LNCaP clone FGC (cell line): ENCODE data around the gene VILL.

ENCODE experiments used
- DNase-seq: peaks from one replicate; pipeline ENCODE4 v3.0.0-alpha.2; 2011; ENCODE audit warnings: low read depth
- H3K4me3 ChIP-seq: 2 replicates; pipeline ENCODE4 v1.5.1; 2011; ENCODE audit warnings: mild to moderate bottlenecking, low read depth, low read length, control low read depth
- CTCF ChIP-seq: IDR thresholded peaks from 2 replicates; pipeline ENCODE4 v1.5.1; 2012; ENCODE audit warnings: mild to moderate bottlenecking; ENCODE audit not compliant: control insufficient read depth, insufficient read depth; ENCODE audit errors: extremely low read depth

Gene VILL

GRCh38 chr3:37974121-37975083, 16.2 kb upstream of the VILL start:
- H3K4me3 ChIP-seq: no peak overlapping the region
- peak; percentile 76 for TF ChIP-seq CTCF
- DNase-seq: no peak

GRCh38 chr3:37979541-37980461, 10.8 kb upstream of the VILL start:
- TF ChIP-seq CTCF: no peak
- DNase-seq: no peak
- no peak overlapping the region for H3K4me3 ChIP-seq

GRCh38 chr3:37980462-37981347, 9.9 kb upstream of the VILL start:
- no peak for DNase-seq
- TF ChIP-seq CTCF: no peak
- no peak overlapping the region for H3K4me3 ChIP-seq

- DNase-seq: no peak
- no peak for TF ChIP-seq CTCF
- H3K4me3 ChIP-seq: no peak overlapping the region
Observed at GRCh38 chr3:37981348-37981664, 9.3 kb upstream of the VILL start.

GRCh38 chr3:37982331-37982730, 8.3 kb upstream of the VILL start:
- no peak for TF ChIP-seq CTCF
- H3K4me3 ChIP-seq: no peak overlapping the region
- DNase-seq: no peak

GRCh38 chr3:37984051-37984450, 6.5 kb upstream of the VILL start:
- no peak for TF ChIP-seq CTCF
- H3K4me3 ChIP-seq: no peak overlapping the region
- no peak for DNase-seq
